HepG2 (cell line): Measurements from ENCODE around the gene ARSB. TPM values are rescaled to one million over a fixed set of nuclear protein-coding genes. Genes with fewer than 3 reads are reported as not detected.

Source experiments
- ATAC-seq: fragments of 200-7000 bp; cut with Tn5 transposase; 3 replicates; pipeline ENCODE4 v1.9.1; 2020; ENCODE audit warnings: mild to moderate bottlenecking, moderate library complexity
- BruUV-seq: library from RNA; stranded (reverse); fragments of 400-500 nt; replicated peaks from 2 replicates; lab custom pipeline; 2021; lab: Mats Ljungman, UMichigan
- CTCF ChIA-PET: fragments of 300-600 bp; formaldehyde crosslinking; extraction: SDS; loops from one replicate; lab custom pipeline; 2021; ENCODE audit warnings: low total read pairs, inconsistent platforms, low intra/inter-chr PET ratio; lab: Yijun Ruan, JAX
- POLR2A ChIA-PET: fragments of 350-600 bp; sonication (Branson Sonifier 250); formaldehyde crosslinking; loops from one replicate; lab custom pipeline; 2020; ENCODE audit warnings: antibody characterized with exemption, inconsistent platforms; lab: Yijun Ruan, JAX
- DNase-seq: peaks from one replicate; pipeline ENCODE4 v3.0.0-alpha.2; 2015; ENCODE audit warnings: low spot score
- FAIRE-seq: peaks from 3 replicates; lab custom pipeline; 2011; peaks lifted over from hg19 to GRCh38; lab: Jason Lieb, UNC
- H2AFZ ChIP-seq: one replicate; pipeline ENCODE4 v1.6.1; 2011; ENCODE audit warnings: low read length, inconsistent platforms
- H3K27ac ChIP-seq: fragments of 300-600 bp; 3 replicates; pipeline ENCODE4 v1.8.0; 2011; ENCODE audit warnings: mixed run types, mild to moderate bottlenecking, mixed read lengths, low read length, inconsistent platforms; ENCODE audit not compliant: insufficient read depth; ENCODE audit errors: extremely low read length
- H3K27me3 ChIP-seq, 2 experiments: fragments of 200-600 bp in 1 of 2; 2 replicates in 1 of 2; 3 replicates in 1 of 2; pipeline versions ENCODE4 v1.6.0 to v1.8.0; 2011; ENCODE audit warnings: low read length in 2 of 2, mild to moderate bottlenecking in 2 of 2, moderate library complexity in 2 of 2, inconsistent platforms in 1 of 2; ENCODE audit not compliant: insufficient read depth in 2 of 2, control insufficient read depth in 1 of 2
- H3K36me3 ChIP-seq, 2 experiments: fragments of 200-600 bp in 1 of 2; replicated peaks in 1 of 2; 2 replicates in 1 of 2; 3 replicates in 1 of 2; pipeline versions ENCODE4 v1.5.1 to v1.8.0; 2011; ENCODE audit warnings: low read length in 2 of 2, inconsistent platforms in 1 of 2; ENCODE audit not compliant: insufficient read depth in 2 of 2, control insufficient read depth in 1 of 2
- H3K4me1 ChIP-seq: 2 replicates; pipeline ENCODE4 v1.5.1; 2012; ENCODE audit warnings: low read length, inconsistent platforms; ENCODE audit not compliant: insufficient read depth
- H3K4me2 ChIP-seq: 2 replicates; pipeline ENCODE4 v1.6.0; 2011; ENCODE audit warnings: low read depth, low read length, inconsistent platforms
- H3K4me3 ChIP-seq, 3 experiments: fragments of 200-600 bp in 1 of 3; sonication (generic), shearing (Covaris generic) in 1 of 3; replicated peaks in 1 of 3; 2 replicates each; pipeline ENCODE4 v1.5.1; 2011 to 2016; ENCODE audit warnings: low read length in 3 of 3, inconsistent platforms in 2 of 3, low read depth in 2 of 3, mild to moderate bottlenecking in 2 of 3, control low read depth in 1 of 3, mixed read lengths in 1 of 3; ENCODE audit not compliant: insufficient read depth in 1 of 3
- H3K79me2 ChIP-seq: one replicate; pipeline ENCODE4 v1.6.1; 2011; ENCODE audit warnings: low read length, inconsistent platforms; ENCODE audit not compliant: insufficient read depth
- H3K9ac ChIP-seq: 2 replicates; pipeline ENCODE4 v1.6.0; 2011; ENCODE audit warnings: mild to moderate bottlenecking, low read depth, low read length, inconsistent platforms; ENCODE audit not compliant: insufficient read depth
- H3K9me3 ChIP-seq: 2 replicates; pipeline ENCODE4 v1.5.1; 2012; ENCODE audit warnings: mild to moderate bottlenecking, low read length
- H4K20me1 ChIP-seq: 2 replicates; pipeline ENCODE4 v1.6.0; 2011; ENCODE audit warnings: inconsistent platforms, mild to moderate bottlenecking, low read length, moderate library complexity; ENCODE audit not compliant: insufficient read depth
- CSRNP1 ChIP-seq: sonication (generic); formaldehyde crosslinking; IDR thresholded peaks from 2 replicates; pipeline ENCODE4 v1.8.1; 2023; ENCODE audit warnings: mild to moderate bottlenecking, missing genetic modification reagents
- CTCF ChIP-seq: sonication (generic); formaldehyde crosslinking; IDR thresholded peaks from 2 replicates; pipeline ENCODE4 v1.5.0; 2020; ENCODE audit warnings: mild to moderate bottlenecking, missing genetic modification reagents, moderate library complexity
- ELF1 ChIP-seq: sonication (generic); formaldehyde crosslinking; IDR thresholded peaks from 2 replicates; pipeline ENCODE4 v1.4.0; 2020; ENCODE audit warnings: missing genetic modification reagents
- ESRRA ChIP-seq: sonication (generic); formaldehyde crosslinking; IDR thresholded peaks from 2 replicates; pipeline ENCODE4 v1.5.1; 2020; ENCODE audit warnings: mild to moderate bottlenecking, low read depth, missing genetic modification reagents
- ISX ChIP-seq: sonication (generic); formaldehyde crosslinking; conservative IDR thresholded peaks from 2 replicates; pipeline ENCODE4 v1.5.0; 2020; ENCODE audit warnings: missing genetic modification reagents
- KDM4B ChIP-seq: sonication (generic); formaldehyde crosslinking; IDR thresholded peaks from 2 replicates; pipeline ENCODE4 v1.4.0; 2020; ENCODE audit warnings: missing genetic modification reagents
- KLF13 ChIP-seq: sonication (generic); formaldehyde crosslinking; IDR thresholded peaks from 2 replicates; pipeline ENCODE4 v1.4.0; 2020; ENCODE audit warnings: mild to moderate bottlenecking, missing genetic modification reagents
- MIER2 ChIP-seq: IDR thresholded peaks from 2 replicates; pipeline ENCODE4 v1.6.1; 2016; ENCODE audit warnings: missing biosample characterization, missing genetic modification reagents
- NFRKB ChIP-seq: fragments of 450-650 bp; IDR thresholded peaks from 2 replicates; pipeline ENCODE4 v1.6.1; 2017
- TBX3 ChIP-seq: fragments of 450-650 bp; IDR thresholded peaks from 2 replicates; pipeline ENCODE4 v1.6.1; 2017; ENCODE audit warnings: antibody characterized with exemption, mild to moderate bottlenecking, inconsistent platforms, borderline replicate concordance
- THAP8 ChIP-seq: sonication (generic); formaldehyde crosslinking; IDR thresholded peaks from 2 replicates; pipeline ENCODE4 v1.5.1; 2020; ENCODE audit warnings: missing genetic modification reagents, mild to moderate bottlenecking, borderline replicate concordance
- THYN1 ChIP-seq: sonication (generic); formaldehyde crosslinking; IDR thresholded peaks from 2 replicates; pipeline ENCODE4 v1.8.1; 2023; ENCODE audit warnings: low read depth, mild to moderate bottlenecking, moderate library complexity, missing genetic modification reagents, borderline replicate concordance
- TP53 ChIP-seq: sonication (generic); formaldehyde crosslinking; conservative IDR thresholded peaks from 2 replicates; pipeline ENCODE4 v1.4.0; 2020; ENCODE audit warnings: missing genetic modification reagents
- ZKSCAN5 ChIP-seq: sonication (generic); formaldehyde crosslinking; IDR thresholded peaks from 2 replicates; pipeline ENCODE4 v1.5.1; 2020; ENCODE audit warnings: mild to moderate bottlenecking, missing genetic modification reagents
- ZNF776 ChIP-seq: sonication (generic); formaldehyde crosslinking; IDR thresholded peaks from 2 replicates; pipeline ENCODE4 v1.4.0; 2020; ENCODE audit warnings: mild to moderate bottlenecking, missing genetic modification reagents
- ZNF816 ChIP-seq: sonication (generic); formaldehyde crosslinking; IDR thresholded peaks from 2 replicates; pipeline ENCODE4 v1.8.0; 2022; ENCODE audit warnings: missing genetic modification reagents, mild to moderate bottlenecking, borderline replicate concordance
- WGBS: methylation state at CpG from one replicate; pipeline ENCODE4 v1.1.6; 2017; ENCODE audit warnings: low lambda C conversion rate; 5-methylcytosine and 5-hydroxymethylcytosine counted together
- in situ Hi-C: cut with HindIII; loops from 2 replicates; pipeline ENCODE4 v1.10.0; 2017; ENCODE audit warnings: low pct_unique_long_range_greater_than_20kb; ENCODE audit not compliant: extremely low pct_ligation_motif_present
- intact Hi-C: fragments of 100-400 bp; cut with micrococcal nuclease; formaldehyde crosslinking; loops from one replicate; pipeline ENCODE4 v1.10.0; 2022; ENCODE audit not compliant: unreplicated experiment
- polyA plus RNA-seq, 8 experiments: library from polyadenylated mRNA; depleted of rRNA in 3 of 8; stranded (reverse) in 7 of 8; unstranded in 1 of 8; fragments of >200 nt; fragmentation: Illumina TruSeq in 4 of 8; extraction: Trizol in 4 of 8; gene quantifications; 2 replicates each; pipeline versions ENCODE4 v1.2.1 to v1.2.3, GENCODE V29; 2011 to 2016; ENCODE audit warnings: low read depth in 4 of 8, missing spikeins in 1 of 8, mixed read lengths in 1 of 8; ENCODE audit not compliant: insufficient read depth in 1 of 8
- total RNA-seq, 5 experiments: library from RNA; depleted of rRNA; stranded (reverse); fragments of >200 nt; fragmentation: Illumina TruSeq; extraction: Trizol; gene quantifications; 2 replicates each; pipeline ENCODE4 v1.2.3, GENCODE V29; 2016; ENCODE audit warnings: low read depth in 1 of 5

ARSB gene
- total and polyA plus RNA-seq, 2 of the 13 experiments (the other 11 are each of a cell fraction or from before 2014, with no cell fraction given) = 52.6 to 66.4 TPM

- TF ChIP-seq CTCF (no peak), ZNF776 (CRISPR knock-in tag) (no peak)
Observed at GRCh38 chr5:78813286-78813685, 171.8 kb downstream of the ARSB start (continued).

GRCh38 chr5:78811866-78812265 is 173.2 kb downstream of the ARSB start:
- H3K36me3 ChIP-seq = peaks cover 8 to 30% of the 10 kb centered on the region in 2 experiments
- in situ Hi-C loops = no loop called here
- POLR2A ChIA-PET = no interaction called here
- BruUV-seq = no TSS peak
- CTCF ChIA-PET = no interaction called here
- no peak for TF ChIP-seq MIER2 (CRISPR knock-in tag)
- no peak for TF ChIP-seq ESRRA
- no peak for TF ChIP-seq KLF13 (CRISPR knock-in tag)
- TF ChIP-seq ZNF816 (CRISPR knock-in tag) = no peak
- TF ChIP-seq TP53 (CRISPR knock-in tag) = no peak
- TF ChIP-seq ZKSCAN5 (CRISPR knock-in tag) = no peak
- no peak for TF ChIP-seq CSRNP1 (CRISPR knock-in tag)
- TF ChIP-seq ISX = no peak
- no peak for TF ChIP-seq TBX3
- TF ChIP-seq THAP8 (CRISPR knock-in tag) = no peak
- TF ChIP-seq ELF1 (CRISPR knock-in tag) = no peak
- no peak for TF ChIP-seq THYN1 (CRISPR knock-in tag)
- no peak for TF ChIP-seq KDM4B (CRISPR knock-in tag)
- TF ChIP-seq NFRKB = no peak
- TF ChIP-seq, all 625 proteins: peak for 0
- Histone ChIP-seq H3K27ac (no peak overlapping the region), H3K4me3 (no peak overlapping the region), H3K9me3 (no peaks in the 10 kb centered on the region), H2AFZ (no peak overlapping the region), H3K27me3 (no peaks in the 10 kb centered on the region), H3K4me1 (no peaks in the 10 kb centered on the region), H3K79me2 (no peaks in the 10 kb centered on the region), H3K4me2 (no peak overlapping the region), H3K9ac (no peak overlapping the region), H4K20me1 (no peaks in the 10 kb centered on the region)
- intact Hi-C loops = loop anchor here (10.0 kb wide), 1 partner anchor 167 kb away; the partner anchor contains the start of gene LHFPL2
- ATAC-seq (no peak), FAIRE-seq (no peak), DNase-seq (no peak)
- WGBS = 90% methylated on average over 1 of the region's 1 CpG
